GM12873 (cell line): Measurements from ENCODE around the gene PPT2.

Experiments
- CTCF ChIP-seq: IDR thresholded peaks from 2 replicates; pipeline ENCODE4 v1.5.1; 2012; ENCODE audit warnings: low read depth, mild to moderate bottlenecking, moderate library complexity, low read length, control low read depth; ENCODE audit not compliant: insufficient read depth; ENCODE audit errors: missing control alignments

Gene PPT2

GRCh38 chr6:32198345-32198696 is 44.4 kb downstream of the PPT2 start:
- no peak for TF ChIP-seq CTCF

- no peak for TF ChIP-seq CTCF
Measured at GRCh38 chr6:32198866-32199265, 44.9 kb downstream of the PPT2 start.

- TF ChIP-seq CTCF: no peak
Measured at GRCh38 chr6:32200711-32201475, 47.0 kb downstream of the PPT2 start.

- no peak for TF ChIP-seq CTCF
Measured at GRCh38 chr6:32202186-32202585, 48.2 kb downstream of the PPT2 start.

GRCh38 chr6:32203426-32204267 is 49.7 kb downstream of the PPT2 start:
- TF ChIP-seq CTCF: no peak

GRCh38 chr6:32204268-32204715 is 50.4 kb downstream of the PPT2 start:
- no peak for TF ChIP-seq CTCF

GRCh38 chr6:32208996-32209395 is 55.1 kb downstream of the PPT2 start:
- TF ChIP-seq CTCF: no peak
